Renal cortical epithelial cell (primary cell): ENCODE data around the gene CRHR2. TPM values are rescaled to one million over a fixed set of nuclear protein-coding genes. Genes with fewer than 3 reads are reported as not detected.
"Not testable (repeated sequence)": the region's sequence is repeated elsewhere in the genome, so short reads cannot be mapped to it uniquely, and the experiment has no call there.

Experiments used
- DNase-seq: peaks from one replicate; pipeline ENCODE4 v3.0.0-alpha.2; 2011; ENCODE audit warnings: low read depth
- total RNA-seq: library from RNA; depleted of rRNA; stranded (reverse); fragments of >200 nt; gene quantifications from 2 replicates; pipeline ENCODE4 v1.2.3, GENCODE V29; 2014

The CRHR2 gene
- total RNA-seq, 1 donor from 2014 or later = not detected

- no peak for DNase-seq
These were observed 27.8 kb downstream of the CRHR2 start for GRCh38 chr7:30654296-30655090.

GRCh38 chr7:30652698-30653641 is 29.3 kb downstream of the CRHR2 start:
- DNase-seq = no peak

- no peak for DNase-seq
These were observed 30.1 kb downstream of the CRHR2 start for GRCh38 chr7:30652132-30652531.

GRCh38 chr7:30650421-30650808 is 31.8 kb downstream of the CRHR2 start:
- no peak for DNase-seq

- DNase-seq = no peak
These were observed 32.4 kb downstream of the CRHR2 start for GRCh38 chr7:30649717-30650420.

GRCh38 chr7:30648744-30649540 is 33.3 kb downstream of the CRHR2 start:
- DNase-seq = no peak

GRCh38 chr7:30647589-30648364 is 34.5 kb downstream of the CRHR2 start:
- DNase-seq = no peak

- DNase-seq = no peak
These were observed 36.1 kb downstream of the CRHR2 start for GRCh38 chr7:30646154-30646553.

- DNase-seq = no peak
These were observed 36.6 kb downstream of the CRHR2 start for GRCh38 chr7:30645661-30646060.

- DNase-seq = no peak
These were observed 37.8 kb downstream of the CRHR2 start for GRCh38 chr7:30644286-30644955.

GRCh38 chr7:30642789-30643188 is 39.5 kb downstream of the CRHR2 start:
- no peak for DNase-seq

GRCh38 chr7:30642322-30642721 is 39.9 kb downstream of the CRHR2 start:
- DNase-seq = not testable (repeated sequence)

GRCh38 chr7:30635798-30636197 is 46.5 kb downstream of the CRHR2 start:
- no peak for DNase-seq

GRCh38 chr7:30634634-30635201 is 47.5 kb downstream of the CRHR2 start:
- no peak for DNase-seq

- no peak for DNase-seq
These were observed 48.0 kb downstream of the CRHR2 start for GRCh38 chr7:30634193-30634626.

GRCh38 chr7:30633223-30633622 is 49.0 kb downstream of the CRHR2 start:
- no peak for DNase-seq

GRCh38 chr7:30630986-30631385 is 51.3 kb downstream of the CRHR2 start:
- no peak for DNase-seq

GRCh38 chr7:30627026-30627425 is 55.2 kb downstream of the CRHR2 start:
- DNase-seq = no peak

- DNase-seq = no peak
These were observed 57.0 kb downstream of the CRHR2 start for GRCh38 chr7:30625283-30625682.

- no peak for DNase-seq
These were observed 63.3 kb downstream of the CRHR2 start for GRCh38 chr7:30618961-30619360.
